HepG2 (cell line): ENCODE results near the gene ZC3H15. TPM values are rescaled to one million over a fixed set of nuclear protein-coding genes. Genes with fewer than 3 reads are reported as not detected.
A peak's percentile ranks its signal among the peaks of the same experiment; 100 is the strongest.

Experiments used
- ATAC-seq: fragments of 200-7000 bp; cut with Tn5 transposase; 3 replicates; pipeline ENCODE4 v1.9.1; 2020; ENCODE audit warnings: mild to moderate bottlenecking, moderate library complexity
- BruUV-seq: library from RNA; stranded (reverse); fragments of 400-500 nt; replicated peaks from 2 replicates; lab custom pipeline; 2021; lab: Mats Ljungman, UMichigan
- CTCF ChIA-PET: fragments of 300-600 bp; formaldehyde crosslinking; extraction: SDS; loops from one replicate; lab custom pipeline; 2021; ENCODE audit warnings: low total read pairs, inconsistent platforms, low intra/inter-chr PET ratio; lab: Yijun Ruan, JAX
- POLR2A ChIA-PET: fragments of 350-600 bp; sonication (Branson Sonifier 250); formaldehyde crosslinking; loops from one replicate; lab custom pipeline; 2020; ENCODE audit warnings: antibody characterized with exemption, inconsistent platforms; lab: Yijun Ruan, JAX
- DNase-seq: peaks from one replicate; pipeline ENCODE4 v3.0.0-alpha.2; 2015; ENCODE audit warnings: low spot score
- FAIRE-seq: peaks from 3 replicates; lab custom pipeline; 2011; peaks lifted over from hg19 to GRCh38; lab: Jason Lieb, UNC
- H2AFZ ChIP-seq: one replicate; pipeline ENCODE4 v1.6.1; 2011; ENCODE audit warnings: low read length, inconsistent platforms
- H3K27ac ChIP-seq: fragments of 300-600 bp; 3 replicates; pipeline ENCODE4 v1.8.0; 2011; ENCODE audit warnings: mixed run types, mild to moderate bottlenecking, mixed read lengths, low read length, inconsistent platforms; ENCODE audit not compliant: insufficient read depth; ENCODE audit errors: extremely low read length
- H3K27me3 ChIP-seq, 2 experiments: fragments of 200-600 bp in 1 of 2; 2 replicates in 1 of 2; 3 replicates in 1 of 2; pipeline versions ENCODE4 v1.6.0 to v1.8.0; 2011; ENCODE audit warnings: low read length in 2 of 2, mild to moderate bottlenecking in 2 of 2, moderate library complexity in 2 of 2, inconsistent platforms in 1 of 2; ENCODE audit not compliant: insufficient read depth in 2 of 2, control insufficient read depth in 1 of 2
- H3K36me3 ChIP-seq, 2 experiments: fragments of 200-600 bp in 1 of 2; replicated peaks in 1 of 2; 2 replicates in 1 of 2; 3 replicates in 1 of 2; pipeline versions ENCODE4 v1.5.1 to v1.8.0; 2011; ENCODE audit warnings: low read length in 2 of 2, inconsistent platforms in 1 of 2; ENCODE audit not compliant: insufficient read depth in 2 of 2, control insufficient read depth in 1 of 2
- H3K4me1 ChIP-seq: 2 replicates; pipeline ENCODE4 v1.5.1; 2012; ENCODE audit warnings: low read length, inconsistent platforms; ENCODE audit not compliant: insufficient read depth
- H3K4me2 ChIP-seq: 2 replicates; pipeline ENCODE4 v1.6.0; 2011; ENCODE audit warnings: low read depth, low read length, inconsistent platforms
- H3K4me3 ChIP-seq, 3 experiments: fragments of 200-600 bp in 1 of 3; sonication (generic), shearing (Covaris generic) in 1 of 3; replicated peaks in 1 of 3; 2 replicates each; pipeline ENCODE4 v1.5.1; 2011 to 2016; ENCODE audit warnings: low read length in 3 of 3, inconsistent platforms in 2 of 3, low read depth in 2 of 3, mild to moderate bottlenecking in 2 of 3, control low read depth in 1 of 3, mixed read lengths in 1 of 3; ENCODE audit not compliant: insufficient read depth in 1 of 3
- H3K79me2 ChIP-seq: one replicate; pipeline ENCODE4 v1.6.1; 2011; ENCODE audit warnings: low read length, inconsistent platforms; ENCODE audit not compliant: insufficient read depth
- H3K9ac ChIP-seq: 2 replicates; pipeline ENCODE4 v1.6.0; 2011; ENCODE audit warnings: mild to moderate bottlenecking, low read depth, low read length, inconsistent platforms; ENCODE audit not compliant: insufficient read depth
- H3K9me3 ChIP-seq: 2 replicates; pipeline ENCODE4 v1.5.1; 2012; ENCODE audit warnings: mild to moderate bottlenecking, low read length
- H4K20me1 ChIP-seq: 2 replicates; pipeline ENCODE4 v1.6.0; 2011; ENCODE audit warnings: inconsistent platforms, mild to moderate bottlenecking, low read length, moderate library complexity; ENCODE audit not compliant: insufficient read depth
- ASH2L ChIP-seq: fragments of 300-600, 200-600 bp; sonication (generic); IDR thresholded peaks from 2 replicates; pipeline ENCODE4 v1.7.0; 2017; ENCODE audit warnings: low read depth, mild to moderate bottlenecking, moderate library complexity, mixed read lengths, low read length; ENCODE audit not compliant: insufficient read length
- BCL6 ChIP-seq: IDR thresholded peaks from 2 replicates; pipeline ENCODE4 v1.6.1; 2016; ENCODE audit warnings: missing genetic modification reagents, missing compliant biosample characterization
- FOXK1 ChIP-seq: sonication (generic); formaldehyde crosslinking; IDR thresholded peaks from 2 replicates; pipeline ENCODE4 v1.4.0; 2020; ENCODE audit warnings: low read depth, missing genetic modification reagents, borderline replicate concordance
- KDM3A ChIP-seq: IDR thresholded peaks from 2 replicates; pipeline ENCODE4 v1.6.1; 2018; ENCODE audit warnings: low read depth, missing compliant biosample characterization
- NR2F1 ChIP-seq, 2 experiments: fragments of 450-650 bp in 1 of 2; formaldehyde crosslinking in 1 of 2; IDR thresholded peaks; 2 replicates each; pipeline versions ENCODE4 v1.5.0 to v1.6.1; 2016 to 2020; ENCODE audit warnings: mild to moderate bottlenecking in 1 of 2, missing compliant biosample characterization in 1 of 2, missing genetic modification reagents in 1 of 2, moderate library complexity in 1 of 2
- PAWR ChIP-seq: sonication (generic); formaldehyde crosslinking; IDR thresholded peaks from 2 replicates; pipeline ENCODE4 v1.4.0; 2020; ENCODE audit warnings: missing genetic modification reagents, mild to moderate bottlenecking, borderline replicate concordance
- RAD51 ChIP-seq: fragments of 450-650 bp; IDR thresholded peaks from 2 replicates; pipeline ENCODE4 v1.6.1; 2016; ENCODE audit warnings: borderline replicate concordance
- TCF7L2 ChIP-seq: IDR thresholded peaks from 2 replicates; pipeline ENCODE4 v1.6.1; 2011; ENCODE audit warnings: mild to moderate bottlenecking, low read depth, low read length, moderate library complexity
- ZBTB21 ChIP-seq: sonication (generic); formaldehyde crosslinking; IDR thresholded peaks from 2 replicates; pipeline ENCODE4 v1.4.0; 2020; ENCODE audit warnings: missing genetic modification reagents
- ZNF354B ChIP-seq: sonication (generic); formaldehyde crosslinking; IDR thresholded peaks from 2 replicates; pipeline ENCODE4 v1.8.0; 2022; ENCODE audit warnings: mild to moderate bottlenecking, missing genetic modification reagents
- ZNF615 ChIP-seq: sonication (generic); formaldehyde crosslinking; IDR thresholded peaks from 2 replicates; pipeline ENCODE4 v1.5.0; 2020; ENCODE audit warnings: mild to moderate bottlenecking, missing genetic modification reagents, borderline replicate concordance
- WGBS: methylation state at CpG from one replicate; pipeline ENCODE4 v1.1.6; 2017; ENCODE audit warnings: low lambda C conversion rate; 5-methylcytosine and 5-hydroxymethylcytosine counted together
- in situ Hi-C: cut with HindIII; loops from 2 replicates; pipeline ENCODE4 v1.10.0; 2017; ENCODE audit warnings: low pct_unique_long_range_greater_than_20kb; ENCODE audit not compliant: extremely low pct_ligation_motif_present
- intact Hi-C: fragments of 100-400 bp; cut with micrococcal nuclease; formaldehyde crosslinking; loops from one replicate; pipeline ENCODE4 v1.10.0; 2022; ENCODE audit not compliant: unreplicated experiment
- polyA plus RNA-seq, 8 experiments: library from polyadenylated mRNA; depleted of rRNA in 3 of 8; stranded (reverse) in 7 of 8; unstranded in 1 of 8; fragments of >200 nt; fragmentation: Illumina TruSeq in 4 of 8; extraction: Trizol in 4 of 8; gene quantifications; 2 replicates each; pipeline versions ENCODE4 v1.2.1 to v1.2.3, GENCODE V29; 2011 to 2016; ENCODE audit warnings: low read depth in 4 of 8, missing spikeins in 1 of 8, mixed read lengths in 1 of 8; ENCODE audit not compliant: insufficient read depth in 1 of 8
- total RNA-seq, 5 experiments: library from RNA; depleted of rRNA; stranded (reverse); fragments of >200 nt; fragmentation: Illumina TruSeq; extraction: Trizol; gene quantifications; 2 replicates each; pipeline ENCODE4 v1.2.3, GENCODE V29; 2016; ENCODE audit warnings: low read depth in 1 of 5
- TF ChIP-seq, protein P1 (sequence below): sonication (generic); formaldehyde crosslinking; IDR thresholded peaks from 2 replicates; pipeline ENCODE4 v1.4.0; 2020; ENCODE audit warnings: low read depth, mild to moderate bottlenecking, missing genetic modification reagents
- TF ChIP-seq, protein P2 (sequence below): IDR thresholded peaks from 2 replicates; pipeline ENCODE4 v1.6.1; 2016; ENCODE audit warnings: low read depth, missing genetic modification reagents, missing compliant biosample characterization

The ZC3H15 gene
- total and polyA plus RNA-seq, 2 of the 13 experiments (the other 11 are each of a cell fraction or from before 2014, with no cell fraction given): 84.6 to 168 TPM

- TF ChIP-seq TCF7L2 (peak; percentile 49; the same call in 1 of the 2 replicates), PAWR (CRISPR knock-in tag) (no peak), BCL6 (CRISPR knock-in tag) (peak; percentile 68), NR2F1 (CRISPR knock-in tag; IDR thresholded peaks at IDR 0.05) (no peak), ZBTB21 (no peak), FOXK1 (no peak), KDM3A (CRISPR knock-in tag) (no peak), ASH2L (peak; percentile 80)
- TF ChIP-seq, protein P1, sequence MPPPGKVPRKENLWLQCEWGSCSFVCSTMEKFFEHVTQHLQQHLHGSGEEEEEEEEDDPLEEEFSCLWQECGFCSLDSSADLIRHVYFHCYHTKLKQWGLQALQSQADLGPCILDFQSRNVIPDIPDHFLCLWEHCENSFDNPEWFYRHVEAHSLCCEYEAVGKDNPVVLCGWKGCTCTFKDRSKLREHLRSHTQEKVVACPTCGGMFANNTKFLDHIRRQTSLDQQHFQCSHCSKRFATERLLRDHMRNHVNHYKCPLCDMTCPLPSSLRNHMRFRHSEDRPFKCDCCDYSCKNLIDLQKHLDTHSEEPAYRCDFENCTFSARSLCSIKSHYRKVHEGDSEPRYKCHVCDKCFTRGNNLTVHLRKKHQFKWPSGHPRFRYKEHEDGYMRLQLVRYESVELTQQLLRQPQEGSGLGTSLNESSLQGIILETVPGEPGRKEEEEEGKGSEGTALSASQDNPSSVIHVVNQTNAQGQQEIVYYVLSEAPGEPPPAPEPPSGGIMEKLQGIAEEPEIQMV (CRISPR knock-in tag): no peak
Observed at GRCh38 chr2:186484062-186484735, 1.9 kb upstream of the ZC3H15 start (continued).

- DNase-seq: no peak
- ATAC-seq: no peak
- BruUV-seq: TSS peak; percentile 72
- H3K4me1 ChIP-seq: peaks cover 45% of the 10 kb centered on the region
- H3K79me2 ChIP-seq: peaks cover 92% of the 10 kb centered on the region
- CTCF ChIA-PET: no interaction called here
- peak overlapping the region; percentile 60 for H2AFZ ChIP-seq
- WGBS: 1% methylated on average over 10 of the region's 10 CpGs
- H3K36me3 ChIP-seq: peaks cover 0 to under 1% of the 10 kb centered on the region in 2 experiments; a peak in 2 of 5 replicates
- POLR2A ChIA-PET: interaction anchor here (0.6 to 3.0 kb wide), 28 partner anchors 10 to 1040 kb away, joined by 3 to 48 read pairs (median 4); partner anchors contain the start of genes FAM171B and ITGAV
- FAIRE-seq: no peak
- H3K27ac ChIP-seq: peak overlapping the region; percentile 88
- peaks cover 36% of the 10 kb centered on the region for H4K20me1 ChIP-seq
- H3K27me3 ChIP-seq: no peaks in the 10 kb centered on the region; a peak in 1 of 5 replicates
- in situ Hi-C loops (no loop called here), intact Hi-C loops (loop anchor here (10.0 kb wide), 1 partner anchor 671 kb away; no protein-coding TSS in a partner anchor)
- H3K4me2 ChIP-seq: peak overlapping the region; percentile 76
- peak overlapping the region; percentile 96 for H3K9ac ChIP-seq
- peak overlapping the region; percentile 67 to 91 (median 90) for H3K4me3 ChIP-seq
- no peaks in the 10 kb centered on the region for H3K9me3 ChIP-seq
- TF ChIP-seq ZNF354B (CRISPR knock-in tag) (no peak), ZNF615 (CRISPR knock-in tag) (0 out of 2 replicates have a peak, but pooled peaks have one; percentile 23), RAD51 (no peak), BCL6 (CRISPR knock-in tag) (no peak)
- TF ChIP-seq, protein P2, sequence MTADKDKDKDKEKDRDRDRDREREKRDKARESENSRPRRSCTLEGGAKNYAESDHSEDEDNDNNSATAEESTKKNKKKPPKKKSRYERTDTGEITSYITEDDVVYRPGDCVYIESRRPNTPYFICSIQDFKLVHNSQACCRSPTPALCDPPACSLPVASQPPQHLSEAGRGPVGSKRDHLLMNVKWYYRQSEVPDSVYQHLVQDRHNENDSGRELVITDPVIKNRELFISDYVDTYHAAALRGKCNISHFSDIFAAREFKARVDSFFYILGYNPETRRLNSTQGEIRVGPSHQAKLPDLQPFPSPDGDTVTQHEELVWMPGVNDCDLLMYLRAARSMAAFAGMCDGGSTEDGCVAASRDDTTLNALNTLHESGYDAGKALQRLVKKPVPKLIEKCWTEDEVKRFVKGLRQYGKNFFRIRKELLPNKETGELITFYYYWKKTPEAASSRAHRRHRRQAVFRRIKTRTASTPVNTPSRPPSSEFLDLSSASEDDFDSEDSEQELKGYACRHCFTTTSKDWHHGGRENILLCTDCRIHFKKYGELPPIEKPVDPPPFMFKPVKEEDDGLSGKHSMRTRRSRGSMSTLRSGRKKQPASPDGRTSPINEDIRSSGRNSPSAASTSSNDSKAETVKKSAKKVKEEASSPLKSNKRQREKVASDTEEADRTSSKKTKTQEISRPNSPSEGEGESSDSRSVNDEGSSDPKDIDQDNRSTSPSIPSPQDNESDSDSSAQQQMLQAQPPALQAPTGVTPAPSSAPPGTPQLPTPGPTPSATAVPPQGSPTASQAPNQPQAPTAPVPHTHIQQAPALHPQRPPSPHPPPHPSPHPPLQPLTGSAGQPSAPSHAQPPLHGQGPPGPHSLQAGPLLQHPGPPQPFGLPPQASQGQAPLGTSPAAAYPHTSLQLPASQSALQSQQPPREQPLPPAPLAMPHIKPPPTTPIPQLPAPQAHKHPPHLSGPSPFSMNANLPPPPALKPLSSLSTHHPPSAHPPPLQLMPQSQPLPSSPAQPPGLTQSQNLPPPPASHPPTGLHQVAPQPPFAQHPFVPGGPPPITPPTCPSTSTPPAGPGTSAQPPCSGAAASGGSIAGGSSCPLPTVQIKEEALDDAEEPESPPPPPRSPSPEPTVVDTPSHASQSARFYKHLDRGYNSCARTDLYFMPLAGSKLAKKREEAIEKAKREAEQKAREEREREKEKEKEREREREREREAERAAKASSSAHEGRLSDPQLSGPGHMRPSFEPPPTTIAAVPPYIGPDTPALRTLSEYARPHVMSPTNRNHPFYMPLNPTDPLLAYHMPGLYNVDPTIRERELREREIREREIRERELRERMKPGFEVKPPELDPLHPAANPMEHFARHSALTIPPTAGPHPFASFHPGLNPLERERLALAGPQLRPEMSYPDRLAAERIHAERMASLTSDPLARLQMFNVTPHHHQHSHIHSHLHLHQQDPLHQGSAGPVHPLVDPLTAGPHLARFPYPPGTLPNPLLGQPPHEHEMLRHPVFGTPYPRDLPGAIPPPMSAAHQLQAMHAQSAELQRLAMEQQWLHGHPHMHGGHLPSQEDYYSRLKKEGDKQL (CRISPR knock-in tag): no peak
Observed at GRCh38 chr2:186485576-186485870, 537 bp upstream of the ZC3H15 start.
